ENCODE results near the gene PTPN5.

GRCh38 chr11:18757811-18758210, 33.8 kb downstream of the PTPN5 start:
- no peak for TF ChIP-seq PKNOX1 (IDR thresholded peaks at IDR 0.05)
- TF ChIP-seq ARNT (IDR thresholded peaks at IDR 0.05): no peak
- TF ChIP-seq BHLHE40 (IDR thresholded peaks at IDR 0.05; ENCODE audit: borderline replicate concordance): no peak
- TF ChIP-seq NFRKB (IDR thresholded peaks at IDR 0.05): no peak
- TF ChIP-seq FOXM1 (IDR thresholded peaks at IDR 0.05; ENCODE audit: borderline replicate concordance): no peak
- no peak for TF ChIP-seq LEF1 (IDR thresholded peaks at IDR 0.05; ENCODE audit: borderline replicate concordance)
- no peak for TF ChIP-seq HDGF (IDR thresholded peaks at IDR 0.05; ENCODE audit: borderline replicate concordance)
- TF ChIP-seq ELF4 (IDR thresholded peaks at IDR 0.05): no peak
- no peak for TF ChIP-seq CTBP1 (IDR thresholded peaks at IDR 0.05; ENCODE audit: borderline replicate concordance)
- TF ChIP-seq SP1 (IDR thresholded peaks at IDR 0.05): no peak
- TF ChIP-seq FOXK2 (IDR thresholded peaks at IDR 0.05): no peak

All from HEK293T (cell line).